Natural killer cell treated with Interleukin-12 subunit alpha and Interleukin-12 subunit beta and Interleukin-15 and Interleukin-18, amount 100 ng/mL, for 72 hours (primary cell): ENCODE measurements around the gene ZNF354C. TPM values are rescaled to one million over a fixed set of nuclear protein-coding genes. Genes with fewer than 3 reads are reported as not detected.

Experiments used
- ATAC-seq, 2 donors: fragments of 150-1000 bp; cut with Tn5 transposase in 1 of 2; sonication (Bioruptor Pico), chemical (Tn5 transposase) in 1 of 2; 2 replicates each; pipeline ENCODE4 v1.10.0; 2021
- DNase-seq: peaks from one replicate; pipeline ENCODE4 v3.0.0; 2022; ENCODE audit warnings: low spot score
- H3K27ac Mint-ChIP-seq, 2 donors: 1 replicate in 1 of 2; 2 replicates in 1 of 2; pipeline ENCODE4 v1.8.0; 2022; ENCODE audit warnings: mixed read lengths in 2 of 2, mild to moderate bottlenecking in 1 of 2, moderate library complexity in 1 of 2
- H3K27me3 Mint-ChIP-seq, 2 donors: 1 replicate in 1 of 2; 2 replicates in 1 of 2; pipeline ENCODE4 v1.8.0; 2022; ENCODE audit warnings: mixed read lengths in 2 of 2
- H3K36me3 Mint-ChIP-seq: one replicate; pipeline ENCODE4 v1.8.0; 2022; ENCODE audit warnings: mixed read lengths
- H3K4me1 Mint-ChIP-seq, 2 donors: 1 replicate in 1 of 2; 2 replicates in 1 of 2; pipeline ENCODE4 v1.8.0; 2022; ENCODE audit warnings: low read depth in 2 of 2, mixed read lengths in 2 of 2, mild to moderate bottlenecking in 1 of 2
- H3K4me3 Mint-ChIP-seq: one replicate; pipeline ENCODE4 v1.8.0; 2022; ENCODE audit warnings: mixed read lengths
- H3K9me3 Mint-ChIP-seq: 2 replicates; pipeline ENCODE4 v1.8.0; 2022; ENCODE audit warnings: mixed read lengths
- total RNA-seq, 2 donors: library from RNA; stranded (reverse); gene quantifications; one replicate each; pipeline ENCODE4 v1.2.3, GENCODE V29; 2022

Gene ZNF354C
- total RNA-seq, 2 donors from 2014 or later: 3.2 to 7.3 TPM

- no peaks in the 10 kb centered on the region for H3K27me3 Mint-ChIP-seq
- DNase-seq (no peak), ATAC-seq (no peak)
- H3K9me3 Mint-ChIP-seq: no peaks in the 10 kb centered on the region
- H3K27ac Mint-ChIP-seq: no peak overlapping the region
- H3K4me3 Mint-ChIP-seq: no peak overlapping the region
- no peaks in the 10 kb centered on the region for H3K36me3 Mint-ChIP-seq
- H3K4me1 Mint-ChIP-seq: peaks cover 0 to 3% of the 10 kb centered on the region in 2 donors
These were observed 67.2 kb downstream of the ZNF354C start for GRCh38 chr5:179127136-179128040.

- DNase-seq: no peak
- Mint-ChIP-seq H3K36me3 (no peaks in the 10 kb centered on the region), H3K27ac (no peak overlapping the region), H3K9me3 (no peaks in the 10 kb centered on the region), H3K4me1 (peaks cover 0 to 3% of the 10 kb centered on the region in 2 donors), H3K4me3 (no peak overlapping the region), H3K27me3 (no peaks in the 10 kb centered on the region)
- no peak for ATAC-seq
These were observed 67.8 kb downstream of the ZNF354C start for GRCh38 chr5:179128041-179128365.

GRCh38 chr5:179128976-179129375, 68.8 kb downstream of the ZNF354C start:
- H3K27ac Mint-ChIP-seq: no peak overlapping the region
- no peak overlapping the region for H3K4me3 Mint-ChIP-seq
- H3K36me3 Mint-ChIP-seq: no peaks in the 10 kb centered on the region
- no peaks in the 10 kb centered on the region for H3K9me3 Mint-ChIP-seq
- DNase-seq (no peak), ATAC-seq (no peak)
- H3K4me1 Mint-ChIP-seq: peaks cover 0 to 3% of the 10 kb centered on the region in 2 donors
- H3K27me3 Mint-ChIP-seq: no peaks in the 10 kb centered on the region

GRCh38 chr5:179129607-179130071, 69.5 kb downstream of the ZNF354C start:
- Mint-ChIP-seq H3K27me3 (no peaks in the 10 kb centered on the region), H3K4me3 (no peak overlapping the region), H3K27ac (no peak overlapping the region), H3K36me3 (no peaks in the 10 kb centered on the region), H3K4me1 (peaks cover 0 to 3% of the 10 kb centered on the region in 2 donors), H3K9me3 (no peaks in the 10 kb centered on the region)
- ATAC-seq (no peak), DNase-seq (no peak)

GRCh38 chr5:179130101-179130681, 70.0 kb downstream of the ZNF354C start:
- ATAC-seq (peak in 1 of 2 donors; percentile 12), DNase-seq (no peak)
- Mint-ChIP-seq H3K27me3 (no peaks in the 10 kb centered on the region), H3K4me3 (no peak overlapping the region), H3K4me1 (peaks cover 0 to 3% of the 10 kb centered on the region in 2 donors), H3K36me3 (no peaks in the 10 kb centered on the region), H3K27ac (no peak overlapping the region), H3K9me3 (no peaks in the 10 kb centered on the region)

- Mint-ChIP-seq H3K27me3 (no peaks in the 10 kb centered on the region), H3K36me3 (no peaks in the 10 kb centered on the region), H3K4me3 (no peak overlapping the region), H3K4me1 (peaks cover 0 to 3% of the 10 kb centered on the region in 2 donors), H3K27ac (no peak overlapping the region), H3K9me3 (no peaks in the 10 kb centered on the region)
- no peak for DNase-seq
- ATAC-seq: no peak
These were observed 71.2 kb downstream of the ZNF354C start for GRCh38 chr5:179131321-179131835.

- no peak overlapping the region for H3K4me3 Mint-ChIP-seq
- H3K27me3 Mint-ChIP-seq: no peaks in the 10 kb centered on the region
- peaks cover 0 to 3% of the 10 kb centered on the region in 2 donors for H3K4me1 Mint-ChIP-seq
- no peaks in the 10 kb centered on the region for H3K9me3 Mint-ChIP-seq
- no peak overlapping the region for H3K27ac Mint-ChIP-seq
- DNase-seq (no peak), ATAC-seq (no peak)
- H3K36me3 Mint-ChIP-seq: no peaks in the 10 kb centered on the region
These were observed 71.9 kb downstream of the ZNF354C start for GRCh38 chr5:179131886-179132585.

- ATAC-seq (no peak), DNase-seq (no peak)
- Mint-ChIP-seq H3K36me3 (no peaks in the 10 kb centered on the region), H3K9me3 (no peaks in the 10 kb centered on the region), H3K27ac (no peak overlapping the region), H3K27me3 (no peaks in the 10 kb centered on the region), H3K4me1 (peaks cover 0 to 3% of the 10 kb centered on the region in 2 donors), H3K4me3 (no peak overlapping the region)
These were observed 72.6 kb downstream of the ZNF354C start for GRCh38 chr5:179132586-179133355.

Other genes starting within 250 kb of the ZNF354C start
- gene ZNF354B, start 200.4 kb upstream of the ZNF354C start, total RNA-seq: 10 to 100 TPM; 10.3 to 18.7 TPM
- gene ZFP2, start 164.5 kb upstream of the ZNF354C start, total RNA-seq: under 1 TPM in 1 of 2 donors, not detected in 1; 0.12 TPM
- not detected for gene ZNF454, start 119.2 kb upstream of the ZNF354C start, total RNA-seq
- not detected for gene GRM6, start 65.1 kb upstream of the ZNF354C start, total RNA-seq
- 1 to 10 TPM; 3.2 to 4.6 TPM for gene ZNF879, start 36.6 kb upstream of the ZNF354C start, total RNA-seq